ENCODE measurements around the gene CAMTA1. TPM values are rescaled to one million over a fixed set of nuclear protein-coding genes. Genes with fewer than 3 reads are reported as not detected.

The CAMTA1 gene
- total RNA-seq, 4 donors from 2014 or later = 86.3 to 170 (median 132) TPM

GRCh38 chr1:7253988-7254587 is 468.8 kb downstream of the CAMTA1 start:
- H3K36me3 ChIP-seq = no peaks in the 10 kb centered on the region
- no peaks in the 10 kb centered on the region for H3K9me3 ChIP-seq
- H3K27me3 ChIP-seq = no peaks in the 10 kb centered on the region
- no peak for ATAC-seq
- TF ChIP-seq, protein P1, sequence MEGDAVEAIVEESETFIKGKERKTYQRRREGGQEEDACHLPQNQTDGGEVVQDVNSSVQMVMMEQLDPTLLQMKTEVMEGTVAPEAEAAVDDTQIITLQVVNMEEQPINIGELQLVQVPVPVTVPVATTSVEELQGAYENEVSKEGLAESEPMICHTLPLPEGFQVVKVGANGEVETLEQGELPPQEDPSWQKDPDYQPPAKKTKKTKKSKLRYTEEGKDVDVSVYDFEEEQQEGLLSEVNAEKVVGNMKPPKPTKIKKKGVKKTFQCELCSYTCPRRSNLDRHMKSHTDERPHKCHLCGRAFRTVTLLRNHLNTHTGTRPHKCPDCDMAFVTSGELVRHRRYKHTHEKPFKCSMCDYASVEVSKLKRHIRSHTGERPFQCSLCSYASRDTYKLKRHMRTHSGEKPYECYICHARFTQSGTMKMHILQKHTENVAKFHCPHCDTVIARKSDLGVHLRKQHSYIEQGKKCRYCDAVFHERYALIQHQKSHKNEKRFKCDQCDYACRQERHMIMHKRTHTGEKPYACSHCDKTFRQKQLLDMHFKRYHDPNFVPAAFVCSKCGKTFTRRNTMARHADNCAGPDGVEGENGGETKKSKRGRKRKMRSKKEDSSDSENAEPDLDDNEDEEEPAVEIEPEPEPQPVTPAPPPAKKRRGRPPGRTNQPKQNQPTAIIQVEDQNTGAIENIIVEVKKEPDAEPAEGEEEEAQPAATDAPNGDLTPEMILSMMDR (IDR thresholded peaks at IDR 0.05) = no peak
- TF ChIP-seq POLR2A (IDR thresholded peaks at IDR 0.05) = no peak
- no peak for TF ChIP-seq EP300 (IDR thresholded peaks at IDR 0.05)
- no peak for TF ChIP-seq POLR2AphosphoS5 (IDR thresholded peaks at IDR 0.05)
- no peaks in the 10 kb centered on the region for H3K4me1 ChIP-seq
- 87 to 93% methylated on average over 8 of the region's 11 CpGs for WGBS, 2 donors (ENCODE audit: low coverage in 1 of 2)
- H3K4me3 ChIP-seq = no peak overlapping the region
- H3K27ac ChIP-seq = no peak overlapping the region

DNA sequence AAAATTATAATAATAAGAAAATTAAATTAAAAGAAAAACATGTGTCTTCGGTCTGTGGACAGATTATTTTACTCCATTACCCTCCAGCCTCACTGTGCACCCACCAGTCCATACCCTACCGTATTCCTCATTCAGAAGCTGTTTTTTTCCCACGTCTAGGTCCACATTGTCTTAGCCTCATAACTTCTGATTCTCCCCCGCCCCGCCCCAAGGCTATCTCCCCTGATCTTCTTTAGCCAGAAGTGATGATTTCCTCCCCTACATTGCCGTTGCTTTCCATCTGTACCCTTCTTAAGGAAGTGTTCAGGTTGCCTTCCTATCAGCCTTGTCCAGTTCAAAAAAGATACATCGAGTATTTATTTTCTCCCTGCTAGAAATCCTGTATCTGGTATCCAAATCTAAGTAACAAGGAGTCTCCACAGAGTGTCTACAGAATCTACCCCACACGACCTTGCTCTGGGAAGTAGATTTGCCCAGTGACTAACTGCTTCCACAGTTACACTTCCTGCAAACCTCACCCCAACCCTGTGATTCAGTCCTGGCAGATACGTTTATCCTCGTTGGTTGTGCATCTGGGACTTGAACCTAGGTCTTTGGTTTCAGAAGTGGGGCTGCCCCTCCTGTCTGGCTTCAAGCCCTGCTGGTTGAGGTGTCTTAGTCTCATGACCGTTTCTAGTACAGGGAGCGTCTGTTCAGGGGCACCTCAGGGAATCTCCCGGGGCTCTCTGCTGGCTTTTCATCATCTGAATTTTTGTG is 470.2 kb downstream of the CAMTA1 start:
- Histone ChIP-seq H3K9me3 (no peaks in the 10 kb centered on the region), H3K4me3 (no peak overlapping the region), H3K27me3 (no peaks in the 10 kb centered on the region), H3K27ac (no peak overlapping the region), H3K4me1 (no peaks in the 10 kb centered on the region), H3K36me3 (no peaks in the 10 kb centered on the region)
- TF ChIP-seq, protein P1 (IDR thresholded peaks at IDR 0.05) = no peak
- TF ChIP-seq EP300 (IDR thresholded peaks at IDR 0.05) (no peak), POLR2A (IDR thresholded peaks at IDR 0.05) (no peak), POLR2AphosphoS5 (IDR thresholded peaks at IDR 0.05) (no peak)
- 68 to 92% methylated on average over 3 to 12 of the region's 13 CpGs for WGBS, 2 donors (ENCODE audit: low coverage in 1 of 2)
- no peak for ATAC-seq

GRCh38 chr1:7256526-7256925 is 471.3 kb downstream of the CAMTA1 start:
- Histone ChIP-seq H3K9me3 (no peaks in the 10 kb centered on the region), H3K4me1 (no peaks in the 10 kb centered on the region), H3K27ac (no peak overlapping the region), H3K4me3 (no peak overlapping the region), H3K36me3 (no peaks in the 10 kb centered on the region), H3K27me3 (peaks cover 3% of the 10 kb centered on the region)
- no peak for ATAC-seq
- TF ChIP-seq POLR2A (IDR thresholded peaks at IDR 0.05) = no peak
- no peak for TF ChIP-seq POLR2AphosphoS5 (IDR thresholded peaks at IDR 0.05)
- TF ChIP-seq EP300 (IDR thresholded peaks at IDR 0.05) = no peak
- TF ChIP-seq, protein P1 (IDR thresholded peaks at IDR 0.05) = no peak
- WGBS, 2 donors (ENCODE audit: low coverage in 1 of 2) = 94 to 100% methylated on average over 2 to 3 of the region's 7 CpGs

- TF ChIP-seq, protein P1 (IDR thresholded peaks at IDR 0.05) = no peak
- TF ChIP-seq POLR2A (IDR thresholded peaks at IDR 0.05) = no peak
- WGBS, 2 donors (ENCODE audit: low coverage in 1 of 2) = 61 to 66% methylated on average over 7 to 10 of the region's 10 CpGs
- no peaks in the 10 kb centered on the region for H3K4me1 ChIP-seq
Observed at GRCh38 chr1:7257225-7257624, 472.0 kb downstream of the CAMTA1 start.

More at GRCh38 chr1:7257225-7257624, 472.0 kb downstream of the CAMTA1 start:
- no peak overlapping the region for H3K4me3 ChIP-seq
- no peaks in the 10 kb centered on the region for H3K36me3 ChIP-seq
- ATAC-seq = no peak
- H3K9me3 ChIP-seq = no peaks in the 10 kb centered on the region
- H3K27me3 ChIP-seq = peaks cover 7% of the 10 kb centered on the region
- H3K27ac ChIP-seq = no peak overlapping the region
